Measurements from ENCODE around the gene HIP1R.
A peak's percentile ranks its signal among the peaks of the same experiment; 100 is the strongest.

The HIP1R gene

DNA sequence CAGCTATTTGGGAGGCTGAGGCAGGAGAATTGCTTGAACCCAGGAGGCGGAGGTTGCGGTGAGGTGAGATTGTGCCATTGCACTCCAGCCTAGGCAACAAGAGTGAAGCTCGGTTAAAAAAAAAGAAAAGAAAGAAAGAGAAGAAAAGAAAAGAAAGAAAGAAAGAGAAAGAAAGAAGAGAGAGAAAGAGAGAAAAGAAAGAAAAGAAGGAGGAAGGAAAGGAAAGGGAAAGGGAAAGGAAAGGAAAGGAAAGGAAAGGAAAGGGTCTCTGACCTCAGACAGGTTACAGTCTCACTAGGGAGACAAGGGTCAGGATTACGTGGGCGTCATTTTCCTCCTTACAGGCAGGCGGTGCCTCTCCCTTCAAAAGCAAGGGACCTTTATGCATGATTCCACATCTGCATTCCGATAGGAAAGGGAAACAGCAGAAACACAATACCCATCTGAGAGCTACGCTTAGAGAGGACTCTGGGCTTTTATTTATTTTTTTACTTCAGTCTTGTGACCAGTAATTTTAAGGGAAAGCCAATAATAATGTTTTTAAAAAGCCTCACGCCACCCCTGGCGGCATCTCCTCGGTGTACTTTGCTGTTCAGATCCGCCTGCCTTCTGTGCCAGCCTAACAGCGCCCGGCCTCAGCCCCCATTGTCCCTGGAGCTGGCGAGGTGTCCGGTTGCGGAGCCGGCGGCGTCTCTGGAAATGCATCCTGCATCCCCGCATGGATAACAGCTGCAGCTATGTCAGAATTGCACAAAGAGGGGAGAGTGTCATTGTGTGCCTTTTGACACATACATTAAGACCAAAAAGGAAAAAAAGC lies 945 bp upstream of the HIP1R start:
- Histone ChIP-seq H2BK120ac (ENCODE audit: low read depth, low read length) (no peak overlapping the region), H3K4me2 (ENCODE audit: low read length, poor library complexity, severe bottlenecking) (peak overlapping the region; percentile 91), H3K79me1 (replicated peaks; ENCODE audit: low read length, poor library complexity, severe bottlenecking) (peaks cover 1% of the 10 kb centered on the region), H2BK12ac (ENCODE audit: low read length in 2 of 2) (no peak overlapping the region), H3K36me3 (ENCODE audit: control insufficient read depth in 1 of 2, insufficient read depth in 2 of 2, low read depth in 1 of 2, low read length in 2 of 2) (peaks cover 0 to 3% of the 10 kb centered on the region in 2 experiments), H3K18ac (ENCODE audit: low read depth in 1 of 2, low read length in 2 of 2) (no peak overlapping the region), H3K9ac (ENCODE audit: low read length) (peak overlapping the region; percentile 79), H2AK5ac (ENCODE audit: low read length, severe bottlenecking) (no peak overlapping the region), H2BK15ac (ENCODE audit: low read depth, poor library complexity, severe bottlenecking) (no peak overlapping the region), H4K91ac (ENCODE audit: low read length) (no peak overlapping the region), H3K14ac (ENCODE audit: low read length in 2 of 2) (peak overlapping the region in 1 of 2 experiments; percentile 72), H3K27me3 (ENCODE audit: control insufficient read depth in 1 of 2, insufficient read depth in 1 of 2, low read length in 2 of 2) (no peaks in the 10 kb centered on the region), H4K8ac (ENCODE audit: low read length) (no peak overlapping the region), H3K4me1 (ENCODE audit: control insufficient read depth, insufficient read depth, low read depth, low read length) (peaks cover 10% of the 10 kb centered on the region), H3K23ac (ENCODE audit: low read length in 2 of 2) (no peak overlapping the region), H2BK5ac (ENCODE audit: low read depth, low read length, poor library complexity, severe bottlenecking) (peak overlapping the region; percentile 0), H2AFZ (ENCODE audit: low read depth, low read length) (no peak overlapping the region), H3K27ac (ENCODE audit: low read length, poor library complexity, severe bottlenecking) (peak overlapping the region; percentile 88), H3K4ac (ENCODE audit: low read depth in 1 of 2, low read length in 2 of 2) (no peak overlapping the region), H3K4me3 (ENCODE audit: insufficient read depth in 1 of 2, low read depth in 1 of 2, low read length in 2 of 2) (peak overlapping the region; percentile 35 to 77), H3K9me3 (ENCODE audit: control insufficient read depth, low read length) (no peaks in the 10 kb centered on the region)
- DNase-seq: peak; percentile 72
- 20% methylated on average over 19 of the region's 21 CpGs for WGBS

DNA sequence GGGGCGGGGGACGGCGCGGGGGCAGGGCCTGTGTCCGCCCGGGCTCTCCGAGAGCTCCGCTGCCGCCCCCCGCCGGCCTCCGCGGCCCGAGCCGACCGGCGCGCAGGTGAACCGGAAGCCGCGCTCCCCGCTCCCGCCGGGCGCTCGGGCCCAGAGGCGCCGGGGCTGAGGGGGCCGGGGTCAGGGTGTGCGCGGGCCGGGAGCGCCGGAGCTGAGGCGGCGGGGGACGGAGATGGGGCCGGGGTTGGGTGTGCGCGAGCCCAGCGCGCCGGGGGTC lies 431 bp downstream of the HIP1R start:
- H2AK5ac ChIP-seq (ENCODE audit: low read length, severe bottlenecking): no peak overlapping the region
- no peak overlapping the region for H3K23ac ChIP-seq (ENCODE audit: low read length in 2 of 2)
- peak overlapping the region; percentile 24 for H4K8ac ChIP-seq (ENCODE audit: low read length)
- H2BK5ac ChIP-seq (ENCODE audit: low read depth, low read length, poor library complexity, severe bottlenecking): no peak overlapping the region
- H3K9ac ChIP-seq (ENCODE audit: low read length): peak overlapping the region; percentile 72
- H3K27ac ChIP-seq (ENCODE audit: low read length, poor library complexity, severe bottlenecking): no peak overlapping the region
- H4K91ac ChIP-seq (ENCODE audit: low read length): no peak overlapping the region
- H3K14ac ChIP-seq (ENCODE audit: low read length in 2 of 2): no peak overlapping the region
- peaks cover 11% of the 10 kb centered on the region for H3K79me1 ChIP-seq (replicated peaks; ENCODE audit: low read length, poor library complexity, severe bottlenecking)
- 0% methylated on average over 4 of the region's 43 CpGs for WGBS
- no peak overlapping the region for H2BK12ac ChIP-seq (ENCODE audit: low read length in 2 of 2)
- DNase-seq: no peak
- H2BK15ac ChIP-seq (ENCODE audit: low read depth, poor library complexity, severe bottlenecking): no peak overlapping the region
- H2BK120ac ChIP-seq (ENCODE audit: low read depth, low read length): no peak overlapping the region
- peaks cover 0 to 11% of the 10 kb centered on the region in 2 experiments for H3K36me3 ChIP-seq (ENCODE audit: control insufficient read depth in 1 of 2, insufficient read depth in 2 of 2, low read depth in 1 of 2, low read length in 2 of 2)
- H3K18ac ChIP-seq (ENCODE audit: low read depth in 1 of 2, low read length in 2 of 2): peak overlapping the region in 1 of 2 experiments; percentile 82
- H3K4me3 ChIP-seq (ENCODE audit: insufficient read depth in 1 of 2, low read depth in 1 of 2, low read length in 2 of 2): peak overlapping the region; percentile 84 to 85
- H3K9me3 ChIP-seq (ENCODE audit: control insufficient read depth, low read length): no peaks in the 10 kb centered on the region
- peaks cover 20% of the 10 kb centered on the region for H3K4me1 ChIP-seq (ENCODE audit: control insufficient read depth, insufficient read depth, low read depth, low read length)
- peak overlapping the region; percentile 83 for H3K4me2 ChIP-seq (ENCODE audit: low read length, poor library complexity, severe bottlenecking)
- no peaks in the 10 kb centered on the region for H3K27me3 ChIP-seq (ENCODE audit: control insufficient read depth in 1 of 2, insufficient read depth in 1 of 2, low read length in 2 of 2)
- peak overlapping the region; percentile 67 for H2AFZ ChIP-seq (ENCODE audit: low read depth, low read length)
- no peak overlapping the region for H3K4ac ChIP-seq (ENCODE audit: low read depth in 1 of 2, low read length in 2 of 2)

DNA sequence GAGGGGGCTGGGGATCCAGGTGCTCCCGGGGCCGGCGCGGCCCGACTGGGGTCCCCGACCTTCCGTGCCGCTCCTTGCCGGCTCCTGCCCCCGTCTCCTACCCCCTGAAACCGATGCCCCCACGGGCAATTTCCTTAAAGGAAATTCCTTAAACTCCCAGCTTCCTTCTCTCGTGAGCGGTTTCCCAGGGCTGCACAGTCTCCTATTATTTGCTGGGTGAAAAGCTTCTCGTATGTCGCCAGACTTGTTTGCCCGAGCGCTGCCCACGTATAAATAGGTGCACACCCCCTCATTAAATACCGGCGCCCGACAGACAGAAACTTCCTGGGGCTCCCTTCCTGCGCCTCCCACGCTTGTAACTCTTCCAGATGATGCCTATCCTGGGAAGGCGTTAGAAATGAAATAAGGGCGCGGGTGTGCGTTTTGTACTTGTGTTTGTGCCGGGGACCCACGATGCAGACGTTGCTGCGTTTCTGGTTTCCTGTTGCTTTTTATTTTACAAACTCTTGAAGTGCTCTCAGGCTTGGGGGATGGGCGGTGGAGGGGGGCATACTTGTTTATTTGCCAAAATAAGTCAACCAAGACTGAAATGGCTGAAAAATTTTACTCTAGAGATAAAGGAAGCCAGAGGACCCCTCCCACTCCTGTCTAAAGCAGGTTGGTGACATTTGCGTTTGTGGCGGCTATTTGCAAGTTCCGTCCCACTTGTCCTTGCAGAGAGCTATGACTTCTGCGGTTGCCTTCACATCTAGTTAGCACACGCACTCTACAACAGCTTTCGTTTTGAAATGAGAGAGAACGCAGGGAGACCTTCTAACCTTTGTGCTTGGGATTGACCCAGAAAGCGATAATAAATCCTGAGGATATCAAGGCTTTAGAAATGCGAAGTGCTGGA lies 1.0 kb downstream of the HIP1R start:
- Histone ChIP-seq H2BK120ac (ENCODE audit: low read depth, low read length) (no peak overlapping the region), H3K27ac (ENCODE audit: low read length, poor library complexity, severe bottlenecking) (peak overlapping the region; percentile 36), H2BK15ac (ENCODE audit: low read depth, poor library complexity, severe bottlenecking) (no peak overlapping the region), H3K18ac (ENCODE audit: low read depth in 1 of 2, low read length in 2 of 2) (peak overlapping the region in 1 of 2 experiments; percentile 82), H3K23ac (ENCODE audit: low read length in 2 of 2) (no peak overlapping the region), H3K9ac (ENCODE audit: low read length) (peak overlapping the region; percentile 72), H3K79me1 (replicated peaks; ENCODE audit: low read length, poor library complexity, severe bottlenecking) (peaks cover 14% of the 10 kb centered on the region), H2AFZ (ENCODE audit: low read depth, low read length) (peak overlapping the region; percentile 67), H4K91ac (ENCODE audit: low read length) (no peak overlapping the region), H3K14ac (ENCODE audit: low read length in 2 of 2) (no peak overlapping the region), H2AK5ac (ENCODE audit: low read length, severe bottlenecking) (no peak overlapping the region), H3K4me1 (ENCODE audit: control insufficient read depth, insufficient read depth, low read depth, low read length) (peaks cover 24% of the 10 kb centered on the region), H3K4ac (ENCODE audit: low read depth in 1 of 2, low read length in 2 of 2) (peak overlapping the region in 1 of 2 experiments; percentile 52), H2BK12ac (ENCODE audit: low read length in 2 of 2) (no peak overlapping the region), H3K4me3 (ENCODE audit: insufficient read depth in 1 of 2, low read depth in 1 of 2, low read length in 2 of 2) (peak overlapping the region; percentile 84 to 85), H2BK5ac (ENCODE audit: low read depth, low read length, poor library complexity, severe bottlenecking) (no peak overlapping the region), H3K4me2 (ENCODE audit: low read length, poor library complexity, severe bottlenecking) (peak overlapping the region; percentile 83), H3K36me3 (ENCODE audit: control insufficient read depth in 1 of 2, insufficient read depth in 2 of 2, low read depth in 1 of 2, low read length in 2 of 2) (peaks cover 0 to 11% of the 10 kb centered on the region in 2 experiments), H4K8ac (ENCODE audit: low read length) (peak overlapping the region; percentile 38), H3K27me3 (ENCODE audit: control insufficient read depth in 1 of 2, insufficient read depth in 1 of 2, low read length in 2 of 2) (no peaks in the 10 kb centered on the region), H3K9me3 (ENCODE audit: control insufficient read depth, low read length) (no peaks in the 10 kb centered on the region)
- 2% methylated on average over 41 of the region's 42 CpGs for WGBS
- peak; percentile 72 for DNase-seq
